Right atrium auricular region (tissue), 2 donors: Measurements from ENCODE around the gene NUTF2. TPM values are rescaled to one million over a fixed set of nuclear protein-coding genes. Genes with fewer than 3 reads are reported as not detected.

Experiments
- DNase-seq: peaks from one replicate; pipeline ENCODE4 v3.0.0-alpha.2; 2019; ENCODE audit warnings: low spot score
- H3K27ac ChIP-seq, 2 donors: fragments of 200-600 bp; sonication (generic); 1 replicate in 1 of 2; 2 replicates in 1 of 2; pipeline ENCODE4 v1.5.1; 2016 to 2019
- H3K27me3 ChIP-seq, 2 donors: fragments of 200-600 bp; sonication (generic); one replicate each; pipeline versions ENCODE4 v1.5.1 to v1.6.0; 2017 to 2019
- H3K36me3 ChIP-seq: fragments of 200-600 bp; sonication (generic); one replicate; pipeline ENCODE4 v1.5.1; 2016
- H3K4me1 ChIP-seq, 2 donors: fragments of 200-600 bp; sonication (generic); one replicate each; pipeline versions ENCODE4 v1.5.1 to v1.6.0; 2017 to 2019
- H3K4me3 ChIP-seq, 2 donors: fragments of 200-600 bp; sonication (generic); 1 replicate in 1 of 2; 2 replicates in 1 of 2; pipeline ENCODE4 v1.5.1; 2017 to 2019; ENCODE audit warnings: mild to moderate bottlenecking in 1 of 2, moderate library complexity in 1 of 2
- H3K9me3 ChIP-seq, 2 donors: fragments of 200-600 bp; sonication (generic); one replicate each; pipeline ENCODE4 v1.5.1; 2019
- CTCF ChIP-seq, 2 donors: fragments of 200-600 bp; sonication (generic); IDR thresholded peaks; one replicate each; pipeline ENCODE4 v1.5.1; 2019; ENCODE audit warnings: antibody characterized with exemption in 2 of 2
- total RNA-seq, 2 donors: library from RNA; depleted of rRNA; stranded (reverse); fragments of >200 nt; gene quantifications; one replicate each; pipeline ENCODE4 v1.1.0, GENCODE V29; 2016

NUTF2 gene
- total RNA-seq, 2 donors from 2014 or later: 44.6 to 132 TPM

- no peak for TF ChIP-seq CTCF (IDR thresholded peaks at IDR 0.05)
- Histone ChIP-seq H3K4me1 (peaks cover 0 to 33% of the 10 kb centered on the region in 2 donors), H3K9me3 (no peaks in the 10 kb centered on the region), H3K27me3 (no peaks in the 10 kb centered on the region), H3K27ac (no peak overlapping the region), H3K4me3 (no peak overlapping the region), H3K36me3 (peaks cover 62% of the 10 kb centered on the region)
- no peak for DNase-seq
Observed at GRCh38 chr16:67877064-67877463, 30.3 kb downstream of the NUTF2 start.

GRCh38 chr16:67878232-67878631, 31.5 kb downstream of the NUTF2 start:
- Histone ChIP-seq H3K4me1 (peaks cover 0 to 38% of the 10 kb centered on the region in 2 donors), H3K36me3 (peaks cover 74% of the 10 kb centered on the region)

GRCh38 chr16:67878846-67879245, 32.1 kb downstream of the NUTF2 start:
- no peak overlapping the region for H3K4me3 ChIP-seq
- H3K27ac ChIP-seq: no peak overlapping the region
- H3K27me3 ChIP-seq: no peaks in the 10 kb centered on the region
- TF ChIP-seq CTCF (IDR thresholded peaks at IDR 0.05): no peak
- no peak for DNase-seq
- peaks cover 0 to 39% of the 10 kb centered on the region in 2 donors for H3K4me1 ChIP-seq
- H3K36me3 ChIP-seq: peaks cover 80% of the 10 kb centered on the region
- H3K9me3 ChIP-seq: no peaks in the 10 kb centered on the region

More at GRCh38 chr16:67878232-67878631, 31.5 kb downstream of the NUTF2 start:
- no peak overlapping the region for H3K27ac ChIP-seq
- no peak for DNase-seq
- TF ChIP-seq CTCF (IDR thresholded peaks at IDR 0.05): no peak
- H3K9me3 ChIP-seq: no peaks in the 10 kb centered on the region
- no peak overlapping the region for H3K4me3 ChIP-seq
- no peaks in the 10 kb centered on the region for H3K27me3 ChIP-seq

GRCh38 chr16:67879462-67879861, 32.7 kb downstream of the NUTF2 start:
- Histone ChIP-seq H3K36me3 (peaks cover 84% of the 10 kb centered on the region), H3K4me3 (no peak overlapping the region), H3K4me1 (peaks cover 0 to 39% of the 10 kb centered on the region in 2 donors), H3K27me3 (no peaks in the 10 kb centered on the region), H3K9me3 (no peaks in the 10 kb centered on the region), H3K27ac (no peak overlapping the region)
- no peak for TF ChIP-seq CTCF (IDR thresholded peaks at IDR 0.05)
- DNase-seq: no peak

- TF ChIP-seq CTCF (IDR thresholded peaks at IDR 0.05): no peak
- Histone ChIP-seq H3K4me1 (peaks cover 0 to 39% of the 10 kb centered on the region in 2 donors), H3K27ac (no peak overlapping the region), H3K27me3 (no peaks in the 10 kb centered on the region), H3K9me3 (no peaks in the 10 kb centered on the region), H3K4me3 (no peak overlapping the region), H3K36me3 (peaks cover 84% of the 10 kb centered on the region)
- no peak for DNase-seq
Observed at GRCh38 chr16:67879936-67880335, 33.2 kb downstream of the NUTF2 start.

GRCh38 chr16:67880584-67880983, 33.9 kb downstream of the NUTF2 start:
- Histone ChIP-seq H3K9me3 (no peaks in the 10 kb centered on the region), H3K4me3 (no peak overlapping the region), H3K27ac (no peak overlapping the region), H3K27me3 (no peaks in the 10 kb centered on the region), H3K36me3 (peaks cover 84% of the 10 kb centered on the region), H3K4me1 (peaks cover 0 to 39% of the 10 kb centered on the region in 2 donors)
- no peak for TF ChIP-seq CTCF (IDR thresholded peaks at IDR 0.05)
- DNase-seq: no peak
